OCI-LY1 (cell line): ENCODE data around the gene PRRC2B.

Experiments
- H2AFZ ChIP-seq: fragments of 200-600 bp; sonication (generic), shearing (Covaris generic); 2 replicates; pipeline ENCODE4 v1.6.0; 2014; ENCODE audit warnings: antibody characterized with exemption, mild to moderate bottlenecking, low read length
- H3F3A ChIP-seq: fragments of 200-600 bp; sonication (generic), shearing (Covaris generic); 2 replicates; pipeline ENCODE4 v1.6.0; 2014; ENCODE audit warnings: mild to moderate bottlenecking, antibody characterized with exemption, low read length, moderate library complexity; ENCODE audit not compliant: insufficient read depth
- H3K27ac ChIP-seq: fragments of 200-600 bp; sonication (generic); 2 replicates; pipeline ENCODE4 v1.5.1; 2014; ENCODE audit warnings: low read length, mixed run types, mild to moderate bottlenecking, low read depth; ENCODE audit not compliant: poor library complexity, severe bottlenecking
- H3K27me3 ChIP-seq: fragments of 200-600 bp; sonication (generic); 2 replicates; pipeline ENCODE4 v1.6.0; 2014; ENCODE audit warnings: antibody characterized with exemption, mild to moderate bottlenecking, low read length, moderate library complexity; ENCODE audit not compliant: insufficient read depth
- H3K36me3 ChIP-seq: fragments of 200-600 bp; sonication (generic); 2 replicates; pipeline ENCODE4 v1.6.1; 2014; ENCODE audit warnings: mild to moderate bottlenecking, antibody characterized with exemption, low read length, moderate library complexity, mixed read lengths; ENCODE audit not compliant: insufficient read depth
- H3K4me1 ChIP-seq: fragments of 200-600 bp; sonication (generic); 2 replicates; pipeline ENCODE4 v1.5.1; 2014; ENCODE audit warnings: mild to moderate bottlenecking, low read length, moderate library complexity; ENCODE audit not compliant: insufficient read depth, severe bottlenecking
- H3K4me2 ChIP-seq: fragments of 200-600 bp; sonication (generic), shearing (Covaris generic); 2 replicates; pipeline ENCODE4 v1.6.1; 2014; ENCODE audit warnings: low read length
- H3K4me3 ChIP-seq: fragments of 200-600 bp; sonication (generic); 2 replicates; pipeline ENCODE4 v1.5.1; 2014; ENCODE audit warnings: low read length, low read depth, mild to moderate bottlenecking, mixed read lengths; ENCODE audit not compliant: poor library complexity, severe bottlenecking
- H3K79me2 ChIP-seq: fragments of 200-600 bp; shearing (Covaris generic); 2 replicates; pipeline ENCODE4 v1.6.1; 2016; ENCODE audit warnings: mixed run types, low read length, mixed read lengths; ENCODE audit not compliant: insufficient read depth
- H3K9ac ChIP-seq: fragments of 200-600 bp; sonication (generic), shearing (Covaris generic); 2 replicates; pipeline ENCODE4 v1.6.1; 2014; ENCODE audit warnings: mild to moderate bottlenecking, low read length, mixed read lengths
- H3K9me2 ChIP-seq: fragments of 200-600 bp; sonication (generic), shearing (Covaris generic); 2 replicates; pipeline ENCODE4 v1.6.1; 2014; ENCODE audit warnings: low read depth, mild to moderate bottlenecking, low read length, mixed read lengths
- H3K9me3 ChIP-seq: fragments of 200-600 bp; shearing (Covaris generic); 2 replicates; pipeline ENCODE4 v1.6.1; 2014; ENCODE audit warnings: low read length, mixed read lengths
- H4K20me1 ChIP-seq: fragments of 200-600 bp; sonication (generic), shearing (Covaris generic); 2 replicates; pipeline ENCODE4 v1.6.0; 2016; ENCODE audit warnings: mild to moderate bottlenecking, low read length; ENCODE audit not compliant: insufficient read depth
- EZH2 ChIP-seq: fragments of 200-600 bp; sonication (generic), shearing (Covaris generic); IDR thresholded peaks from 2 replicates; pipeline ENCODE4 v1.8.0; 2017; ENCODE audit warnings: borderline replicate concordance, mixed run types, mild to moderate bottlenecking, antibody characterized with exemption, low read length, moderate library complexity, mixed read lengths
- TF ChIP-seq, protein P1 (sequence below): fragments of 200-600 bp; sonication (generic), shearing (Covaris generic); IDR thresholded peaks from 2 replicates; pipeline ENCODE4 v1.5.1; 2017; ENCODE audit warnings: mild to moderate bottlenecking, antibody characterized with exemption, low read length, moderate library complexity, mixed read lengths

The PRRC2B gene

DNA sequence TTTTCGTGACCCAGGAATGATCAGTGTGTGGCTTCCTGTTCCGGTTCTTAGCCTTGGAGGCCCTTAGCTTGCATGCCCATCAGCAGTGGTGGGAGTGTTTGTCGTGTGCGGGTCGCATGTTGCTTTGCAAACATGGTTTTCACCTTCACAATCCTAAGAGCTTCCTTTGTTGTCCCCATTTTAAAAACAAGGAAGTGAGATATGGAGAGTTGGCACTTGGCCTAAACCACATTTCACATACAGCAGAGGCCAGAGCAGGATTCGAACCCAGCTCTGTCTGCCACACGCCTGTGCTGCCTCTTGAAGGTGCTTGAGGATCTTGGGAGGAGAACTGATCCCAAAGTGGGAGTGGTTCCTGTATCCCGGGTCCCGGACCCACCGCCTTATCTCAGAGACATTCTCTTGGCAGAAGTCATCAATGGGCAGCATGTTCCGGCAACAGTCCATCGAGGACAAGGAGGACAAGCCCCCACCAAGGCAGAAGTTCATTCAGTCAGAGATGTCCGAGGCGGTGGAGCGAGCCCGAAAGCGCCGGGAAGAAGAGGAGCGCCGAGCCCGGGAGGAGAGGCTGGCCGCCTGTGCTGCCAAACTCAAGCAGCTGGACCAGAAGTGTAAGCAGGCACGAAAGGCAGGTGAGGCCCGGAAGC is 70.6 kb downstream of the PRRC2B start:
- H4K20me1 ChIP-seq, result no peaks in the 10 kb centered on the region

DNA sequence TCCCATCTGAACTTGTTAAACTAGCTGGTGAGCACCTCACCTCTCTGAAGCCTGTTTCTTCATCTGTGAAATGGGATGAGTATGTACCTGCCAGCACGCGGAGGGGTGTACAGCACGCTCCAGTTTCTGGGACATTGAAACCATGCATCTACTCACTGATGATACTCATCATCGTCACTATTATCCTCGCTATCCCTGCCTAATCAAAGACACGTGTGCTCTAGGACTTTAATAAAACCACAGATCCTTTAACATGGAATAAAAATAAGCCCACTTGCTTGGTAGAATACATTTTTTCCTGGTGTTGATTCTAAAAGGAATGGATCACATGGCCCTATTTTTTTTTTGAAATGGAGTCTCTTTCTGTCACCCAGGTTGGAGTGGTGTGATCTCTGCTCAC is 71.5 kb downstream of the PRRC2B start:
- H3K27me3 ChIP-seq, result no peaks in the 10 kb centered on the region

More for the DNA sequence above, 70.6 kb downstream of the PRRC2B start:
- TF ChIP-seq EZH2, result no peak
- TF ChIP-seq, protein P1, sequence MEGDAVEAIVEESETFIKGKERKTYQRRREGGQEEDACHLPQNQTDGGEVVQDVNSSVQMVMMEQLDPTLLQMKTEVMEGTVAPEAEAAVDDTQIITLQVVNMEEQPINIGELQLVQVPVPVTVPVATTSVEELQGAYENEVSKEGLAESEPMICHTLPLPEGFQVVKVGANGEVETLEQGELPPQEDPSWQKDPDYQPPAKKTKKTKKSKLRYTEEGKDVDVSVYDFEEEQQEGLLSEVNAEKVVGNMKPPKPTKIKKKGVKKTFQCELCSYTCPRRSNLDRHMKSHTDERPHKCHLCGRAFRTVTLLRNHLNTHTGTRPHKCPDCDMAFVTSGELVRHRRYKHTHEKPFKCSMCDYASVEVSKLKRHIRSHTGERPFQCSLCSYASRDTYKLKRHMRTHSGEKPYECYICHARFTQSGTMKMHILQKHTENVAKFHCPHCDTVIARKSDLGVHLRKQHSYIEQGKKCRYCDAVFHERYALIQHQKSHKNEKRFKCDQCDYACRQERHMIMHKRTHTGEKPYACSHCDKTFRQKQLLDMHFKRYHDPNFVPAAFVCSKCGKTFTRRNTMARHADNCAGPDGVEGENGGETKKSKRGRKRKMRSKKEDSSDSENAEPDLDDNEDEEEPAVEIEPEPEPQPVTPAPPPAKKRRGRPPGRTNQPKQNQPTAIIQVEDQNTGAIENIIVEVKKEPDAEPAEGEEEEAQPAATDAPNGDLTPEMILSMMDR, result no peak
- Histone ChIP-seq H3K9me3 (no peaks in the 10 kb centered on the region), H3K9me2 (no peaks in the 10 kb centered on the region), H2AFZ (no peak overlapping the region), H3K4me1 (no peaks in the 10 kb centered on the region), H3K4me2 (no peak overlapping the region), H3K27ac (no peak overlapping the region), H3K79me2 (no peaks in the 10 kb centered on the region), H3K4me3 (no peak overlapping the region), H3K9ac (no peak overlapping the region), H3F3A (no peaks in the 10 kb centered on the region), H3K27me3 (no peaks in the 10 kb centered on the region), H3K36me3 (peaks cover 93% of the 10 kb centered on the region)

DNA sequence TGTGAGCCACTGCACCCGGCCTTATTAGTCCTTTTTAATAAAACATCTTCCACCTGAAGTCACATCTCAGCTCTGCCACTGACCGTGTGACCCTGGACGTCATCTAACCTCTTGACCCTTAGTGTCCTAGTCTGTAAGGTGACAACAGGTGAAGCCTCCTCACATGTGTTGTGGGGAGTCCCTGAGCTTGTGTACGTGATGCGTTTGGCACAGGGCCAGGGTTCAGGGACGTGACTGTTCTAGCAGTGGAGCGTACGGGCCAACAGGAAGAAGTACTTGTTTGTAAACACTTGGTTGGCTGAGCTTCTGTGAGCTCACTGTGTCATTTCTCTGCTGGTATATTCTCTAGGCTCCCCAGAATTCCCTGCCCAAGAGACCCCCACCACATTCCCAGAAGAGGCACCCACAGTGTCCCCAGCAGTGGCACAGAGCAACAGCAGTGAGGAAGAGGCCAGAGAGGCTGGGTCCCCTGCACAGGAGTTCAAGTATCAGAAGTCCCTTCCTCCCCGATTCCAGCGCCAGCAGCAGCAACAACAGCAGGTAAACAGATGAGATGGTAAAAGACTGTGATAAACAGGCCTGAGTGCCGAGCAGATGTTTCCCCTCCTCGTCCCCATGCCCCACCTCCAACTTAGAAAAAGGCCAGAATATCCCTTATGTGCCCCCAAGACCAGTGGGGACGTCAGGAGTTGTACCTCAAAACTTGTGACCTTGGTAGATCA is 73.5 kb downstream of the PRRC2B start:
- Histone ChIP-seq H3K36me3 (peaks cover 94% of the 10 kb centered on the region), H3K9ac (no peak overlapping the region), H3K4me3 (no peak overlapping the region), H2AFZ (no peak overlapping the region), H3K9me2 (no peaks in the 10 kb centered on the region), H3K4me2 (no peak overlapping the region), H3F3A (no peaks in the 10 kb centered on the region), H3K27ac (peak overlapping the region; percentile 23), H4K20me1 (no peaks in the 10 kb centered on the region), H3K79me2 (peaks cover 3% of the 10 kb centered on the region; the same call in 1 of the 2 replicates), H3K9me3 (no peaks in the 10 kb centered on the region), H3K27me3 (no peaks in the 10 kb centered on the region), H3K4me1 (no peaks in the 10 kb centered on the region)
- TF ChIP-seq, protein P1, result no peak
- TF ChIP-seq EZH2, result no peak

More for the DNA sequence above, 71.5 kb downstream of the PRRC2B start:
- Histone ChIP-seq H2AFZ (no peak overlapping the region), H3K27ac (no peak overlapping the region), H3K4me1 (no peaks in the 10 kb centered on the region), H3K9me2 (no peaks in the 10 kb centered on the region), H3K79me2 (no peaks in the 10 kb centered on the region), H3K9me3 (no peaks in the 10 kb centered on the region), H3K9ac (no peak overlapping the region), H3F3A (no peaks in the 10 kb centered on the region), H3K4me3 (no peak overlapping the region), H4K20me1 (no peaks in the 10 kb centered on the region), H3K4me2 (no peak overlapping the region), H3K36me3 (peaks cover 93% of the 10 kb centered on the region)
- TF ChIP-seq, protein P1, result no peak
- TF ChIP-seq EZH2, result no peak
